ENCODE measurements around the gene RGS6.

- TF ChIP-seq POLR2A (IDR thresholded peaks at IDR 0.05; ENCODE audit: low read length): no peak
- no peak for TF ChIP-seq GATA1 (IDR thresholded peaks at IDR 0.05; ENCODE audit: low read depth, low read length)
Measured at GRCh38 chr14:72495668-72496067, 563.4 kb downstream of the RGS6 start.
